Esophagus muscularis mucosa (tissue), 4 donors: ENCODE results near the gene MSI2.

Source experiments
- CTCF ChIP-seq, 3 experiments: fragments of 200-600 bp in 2 of 3; fragments of 450-650 bp in 1 of 3; sonication (generic) in 2 of 3; IDR thresholded peaks; one replicate each; pipeline ENCODE4 v1.5.1; 2017 to 2019; ENCODE audit warnings: antibody characterized with exemption in 3 of 3, mild to moderate bottlenecking in 2 of 3, moderate library complexity in 1 of 3
- EP300 ChIP-seq: sonication (generic); formaldehyde crosslinking; IDR thresholded peaks from one replicate; pipeline ENCODE4 v1.6.1; 2017; ENCODE audit warnings: antibody characterized with exemption
- POLR2A ChIP-seq: fragments of 450-650 bp; IDR thresholded peaks from one replicate; pipeline ENCODE4 v1.6.1; 2017; ENCODE audit warnings: antibody characterized with exemption, moderate library complexity, mild to moderate bottlenecking, low read depth
- POLR2AphosphoS5 ChIP-seq, 2 donors: sonication (generic); formaldehyde crosslinking; IDR thresholded peaks; one replicate each; pipeline ENCODE4 v1.6.1; 2017; ENCODE audit warnings: antibody characterized with exemption in 2 of 2

DNA sequence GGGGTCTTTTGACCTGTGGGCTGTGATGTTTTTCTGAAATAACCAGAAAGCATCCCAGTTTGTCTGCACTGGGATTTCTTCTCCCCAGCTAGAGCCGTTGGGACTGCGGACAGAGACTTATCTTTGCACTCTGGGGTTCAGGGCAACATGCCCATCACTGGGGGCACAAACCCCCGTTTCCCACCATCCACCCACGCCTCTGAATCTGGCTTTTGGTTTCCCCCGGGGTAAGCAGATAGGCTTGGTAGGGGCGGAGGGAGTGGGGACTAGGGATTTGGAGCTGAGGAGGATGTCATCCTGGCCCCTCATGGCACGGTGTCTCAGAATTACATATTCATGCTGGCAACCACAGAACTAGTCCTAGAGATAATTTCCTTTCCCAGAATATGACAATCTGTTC lies 420.2 kb downstream of the MSI2 start:
- TF ChIP-seq CTCF (IDR thresholded peaks at IDR 0.05) (no peak), EP300 (no peak), POLR2AphosphoS5 (IDR thresholded peaks at IDR 0.05) (no peak), POLR2A (no peak)
